GM12878 (cell line): ENCODE results near the gene ANO8. TPM values are rescaled to one million over a fixed set of nuclear protein-coding genes. Genes with fewer than 3 reads are reported as not detected.

Experiments used
- ATAC-seq: fragments of 200-7000 bp; cut with Tn5 transposase; 3 replicates; pipeline ENCODE4 v1.9.1; 2020; ENCODE audit warnings: mild to moderate bottlenecking, moderate library complexity
- BruUV-seq: library from RNA; stranded (reverse); fragments of 400-500 nt; replicated peaks from 2 replicates; lab custom pipeline; 2021; lab: Mats Ljungman, UMichigan
- CTCF ChIA-PET: fragments of 300-600 bp; sonication (Branson Sonifier 250); formaldehyde crosslinking; extraction: SDS; loops from one replicate; lab custom pipeline; 2021; ENCODE audit warnings: inconsistent platforms; lab: Yijun Ruan, JAX
- POLR2A ChIA-PET: fragments of 350-600 bp; formaldehyde crosslinking; extraction: SDS; loops from one replicate; lab custom pipeline; 2021; ENCODE audit warnings: inconsistent platforms; lab: Charles Lee
- RAD21 ChIA-PET: fragments of 300-600 bp; sonication (Branson Sonifier 250); formaldehyde crosslinking; loops from one replicate; lab custom pipeline; 2023; ENCODE audit warnings: antibody characterized with exemption; ENCODE audit not compliant: unreplicated experiment; lab: Charles Lee
- SMC1A ChIA-PET: fragments of 300-600 bp; sonication (Branson Sonifier 250); formaldehyde crosslinking; loops from one replicate; lab custom pipeline; 2023; ENCODE audit not compliant: unreplicated experiment, uncharacterized antibody; lab: Charles Lee
- DNase-seq: peaks from one replicate; pipeline ENCODE4 v3.0.0-alpha.2; 2011; ENCODE audit warnings: low read depth, low spot score
- FAIRE-seq: peaks from 3 replicates; lab custom pipeline; 2011; peaks lifted over from hg19 to GRCh38; lab: Jason Lieb, UNC
- H2AFZ ChIP-seq: 2 replicates; pipeline ENCODE4 v1.6.0; 2011; ENCODE audit warnings: low read depth, low read length, control low read depth; ENCODE audit not compliant: control insufficient read depth
- H3K27ac ChIP-seq: 2 replicates; pipeline ENCODE4 v1.5.1; 2011; ENCODE audit warnings: control low read depth; ENCODE audit not compliant: control insufficient read depth, insufficient read depth
- H3K27me3 ChIP-seq, 2 experiments: replicated peaks in 1 of 2; 2 replicates each; pipeline versions ENCODE4 v1.6.0 to v1.6.1; 2011; ENCODE audit warnings: low read length in 1 of 2; ENCODE audit not compliant: control insufficient read depth in 2 of 2, insufficient read depth in 2 of 2
- H3K36me3 ChIP-seq, 2 experiments: 2 replicates each; pipeline ENCODE4 v1.5.1; 2011; ENCODE audit warnings: low read length in 1 of 2; ENCODE audit not compliant: control insufficient read depth in 2 of 2, insufficient read depth in 2 of 2
- H3K4me1 ChIP-seq: 2 replicates; pipeline ENCODE4 v1.6.1; 2011; ENCODE audit warnings: mild to moderate bottlenecking, low read length, moderate library complexity, mixed read lengths; ENCODE audit not compliant: control insufficient read depth, insufficient read depth
- H3K4me2 ChIP-seq: 2 replicates; pipeline ENCODE4 v1.6.0; 2011; ENCODE audit warnings: control low read depth; ENCODE audit not compliant: control insufficient read depth, insufficient read depth
- H3K4me3 ChIP-seq: fragments of 200-600 bp; sonication (generic); 2 replicates; pipeline ENCODE4 v1.5.1; 2016
- H3K79me2 ChIP-seq: 2 replicates; pipeline ENCODE4 v1.6.0; 2011; ENCODE audit warnings: low read length; ENCODE audit not compliant: control insufficient read depth, insufficient read depth
- H3K9ac ChIP-seq: 2 replicates; pipeline ENCODE4 v1.8.0; 2011; ENCODE audit warnings: low read length, control low read depth, mixed read lengths; ENCODE audit not compliant: control insufficient read depth, insufficient read depth
- H3K9me3 ChIP-seq: replicated peaks from 3 replicates; pipeline ENCODE4 v1.5.1; 2011; ENCODE audit warnings: mild to moderate bottlenecking, low read length; ENCODE audit not compliant: control insufficient read depth, insufficient read depth
- H4K20me1 ChIP-seq: 2 replicates; pipeline ENCODE4 v1.6.0; 2011; ENCODE audit not compliant: control insufficient read depth, insufficient read depth
- BMI1 ChIP-seq: fragments of 450-650 bp; IDR thresholded peaks from 2 replicates; pipeline ENCODE4 v1.6.1; 2016; ENCODE audit warnings: mild to moderate bottlenecking, moderate library complexity, borderline replicate concordance
- EGR1 ChIP-seq, 2 experiments: IDR thresholded peaks; 1 replicate in 1 of 2; 2 replicates in 1 of 2; pipeline ENCODE4 v1.6.1; 2011 to 2012; ENCODE audit warnings: low read depth in 2 of 2, low read length in 2 of 2, borderline replicate concordance in 1 of 2, mild to moderate bottlenecking in 1 of 2, moderate library complexity in 1 of 2
- ELK1 ChIP-seq: IDR thresholded peaks from 2 replicates; pipeline ENCODE4 v1.6.1; 2012; ENCODE audit warnings: low read depth, low read length, improper control_type of control experiment
- EZH2 ChIP-seq: IDR thresholded peaks from 2 replicates; pipeline ENCODE4 v1.6.1; 2012; ENCODE audit warnings: low read depth, mild to moderate bottlenecking, control low read depth, inconsistent platforms, low read length, borderline replicate concordance; ENCODE audit not compliant: control insufficient read depth
- FOXK2 ChIP-seq: fragments of 450-650 bp; IDR thresholded peaks from 2 replicates; pipeline ENCODE4 v1.6.1; 2017; ENCODE audit warnings: mild to moderate bottlenecking, moderate library complexity
- HSF1 ChIP-seq: fragments of 150-350 bp; IDR thresholded peaks from 2 replicates; pipeline ENCODE4 v1.6.1; 2014; ENCODE audit warnings: mild to moderate bottlenecking, low read depth, low read length
- NFIC ChIP-seq: IDR thresholded peaks from 2 replicates; pipeline ENCODE4 v1.6.1; 2012; ENCODE audit warnings: low read depth, mild to moderate bottlenecking, inconsistent platforms, low read length, moderate library complexity
- NFXL1 ChIP-seq: fragments of 450-650 bp; IDR thresholded peaks from 2 replicates; pipeline ENCODE4 v1.6.1; 2017; ENCODE audit warnings: antibody characterized with exemption, mild to moderate bottlenecking, borderline replicate concordance
- SREBF2 ChIP-seq: IDR thresholded peaks from 2 replicates; pipeline ENCODE4 v1.6.1; 2012; ENCODE audit warnings: mild to moderate bottlenecking, low read length
- TCF7 ChIP-seq: IDR thresholded peaks from 2 replicates; pipeline ENCODE4 v1.6.1; 2014; ENCODE audit warnings: antibody characterized with exemption, borderline replicate concordance
- ZNF217 ChIP-seq: fragments of 450-650 bp; IDR thresholded peaks from 2 replicates; pipeline ENCODE4 v1.6.1; 2017; ENCODE audit warnings: antibody characterized with exemption, mild to moderate bottlenecking
- WGBS: methylation state at CpG from one replicate; pipeline ENCODE4 v1.1.6; 2016; ENCODE audit warnings: low lambda C conversion rate; ENCODE audit not compliant: insufficient replicate concordance, insufficient coverage; ENCODE audit errors: missing lambda C conversion rate; 5-methylcytosine and 5-hydroxymethylcytosine counted together
- in situ Hi-C: fragments of 300-500 bp; cut with MboI; formaldehyde crosslinking; loops from 9 replicates; pipeline ENCODE4 v1.14.3; 2018; ENCODE audit warnings: mixed read lengths
- intact Hi-C: fragments of 100-400 bp; cut with micrococcal nuclease; formaldehyde crosslinking; loops from one replicate; pipeline ENCODE4 v1.14.2; 2022; ENCODE audit not compliant: unreplicated experiment
- polyA plus RNA-seq, 11 experiments: library from polyadenylated mRNA; depleted of rRNA in 4 of 11; unstranded in 6 of 11; stranded (reverse) in 5 of 11; fragments of >200 nt; fragmentation: Nextera tagmentation in 4 of 11; fragmentation: Illumina TruSeq in 1 of 11; extraction: Ambion mirVana in 4 of 11; extraction: Trizol in 1 of 11; gene quantifications; 1 replicate in 1 of 11; 2 replicates in 10 of 11; pipeline versions ENCODE4 v1.2.1 to v1.2.3, GENCODE V29; 2011 to 2016; ENCODE audit warnings: inconsistent platforms in 2 of 11, missing spikeins in 2 of 11, low read depth in 1 of 11
- total RNA-seq, 4 experiments: library from RNA; depleted of rRNA in 3 of 4; stranded (reverse); fragments of >200 nt in 3 of 4; fragmentation: Illumina TruSeq in 1 of 4; extraction: Trizol in 1 of 4; gene quantifications; 2 replicates each; pipeline versions ENCODE4 v1.2.1 to v1.2.3, GENCODE V29; 2013 to 2021
- TF ChIP-seq, protein P1 (sequence below): IDR thresholded peaks from 2 replicates; pipeline ENCODE4 v1.6.1; 2012; ENCODE audit warnings: low read depth, low read length, improper control_type of control experiment

The ANO8 gene
- total and polyA plus RNA-seq, 10 of the 15 experiments (the other 5 are each of a cell fraction or from before 2014, with no cell fraction given), result 0.04 to 6.7 (median 1.1) TPM

- Histone ChIP-seq H3K4me3 (no peak overlapping the region), H3K9ac (no peak overlapping the region), H3K36me3 (peaks cover 5 to 12% of the 10 kb centered on the region in 2 experiments; a peak in 3 of 4 replicates), H3K27ac (no peak overlapping the region), H4K20me1 (no peaks in the 10 kb centered on the region), H3K4me1 (no peaks in the 10 kb centered on the region), H3K79me2 (no peaks in the 10 kb centered on the region), H3K4me2 (peak overlapping the region; percentile 48; the same call in 1 of the 2 replicates), H2AFZ (no peak overlapping the region), H3K9me3 (no peaks in the 10 kb centered on the region), H3K27me3 (no peaks in the 10 kb centered on the region)
- TF ChIP-seq NFXL1, result no peak
- TF ChIP-seq EZH2, result no peak
- TF ChIP-seq EGR1 (IDR thresholded peaks at IDR 0.05; ENCODE audit: borderline replicate concordance in 1 of 2, low read depth in 2 of 2, low read length in 2 of 2), result peak in 1 of 2 experiments; percentile 32; a peak in 1 of 3 replicates
- ChIA-PET CTCF (interaction anchor here (0.6 to 0.9 kb wide), 2 partner anchors 18 to 473 kb away, joined by 3 to 4 read pairs; partner anchors contain the start of gene MRPL34), POLR2A (interaction anchor here (1.8 kb wide), 1 partner anchor 18 kb away, joined by 8 read pairs; the partner anchor contains the start of gene MRPL34), SMC1A (no interaction called here), RAD21 (no interaction called here)
- peak; percentile 11; the same call in 2 of the 3 replicates for ATAC-seq
- in situ Hi-C loops, result no loop called here
- FAIRE-seq, result no peak
- DNase-seq, result no peak
- intact Hi-C loops, result no loop called here
- 21% methylated on average over 25 of the region's 56 CpGs for WGBS
- BruUV-seq, result no TSS peak
Measured at GRCh38 chr19:17323300-17323963, 11.2 kb downstream of the ANO8 start.

DNA sequence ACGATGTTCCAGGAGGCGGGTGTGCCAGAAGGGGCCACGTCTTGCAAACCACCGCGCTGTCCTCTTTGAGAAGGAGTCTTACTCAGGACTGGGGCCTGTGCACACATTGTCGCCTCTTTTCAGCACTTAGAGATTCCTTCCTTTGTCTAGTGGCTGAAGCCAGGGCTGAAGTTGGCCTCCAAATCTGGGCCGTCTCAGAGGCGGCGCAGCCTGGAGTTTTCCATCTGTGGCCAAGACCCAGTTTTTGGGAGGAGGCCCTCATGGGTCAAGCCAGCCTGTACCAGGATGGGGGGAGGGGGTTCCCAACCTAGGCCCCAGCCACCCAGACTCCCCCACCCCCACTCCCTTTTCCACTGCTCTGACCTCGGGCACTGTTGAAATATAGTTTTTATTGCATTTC lies 11.8 kb downstream of the ANO8 start:
- WGBS, result 87% methylated on average over 10 of the region's 10 CpGs
- H4K20me1 ChIP-seq, result no peaks in the 10 kb centered on the region
- ChIA-PET RAD21 (no interaction called here), CTCF (interaction anchor here (0.6 kb wide), 1 partner anchor 473 kb away, joined by 3 read pairs; no protein-coding TSS in a partner anchor), POLR2A (no interaction called here), SMC1A (no interaction called here)
- no peaks in the 10 kb centered on the region for H3K27me3 ChIP-seq
- H3K4me3 ChIP-seq, result no peak overlapping the region
- no peaks in the 10 kb centered on the region for H3K79me2 ChIP-seq
- DNase-seq (no peak), ATAC-seq (no peak), FAIRE-seq (no peak)
- H3K9ac ChIP-seq, result no peak overlapping the region
- H3K4me2 ChIP-seq, result no peak overlapping the region
- H2AFZ ChIP-seq, result no peak overlapping the region
- H3K27ac ChIP-seq, result no peak overlapping the region
- no TSS peak for BruUV-seq
- H3K4me1 ChIP-seq, result no peaks in the 10 kb centered on the region
- TF ChIP-seq SREBF2, result no peak
- TF ChIP-seq HSF1, result no peak
- no peak for TF ChIP-seq ZNF217
- TF ChIP-seq FOXK2, result no peak
- TF ChIP-seq BMI1, result no peak
- TF ChIP-seq EZH2, result no peak
- TF ChIP-seq, protein P1, sequence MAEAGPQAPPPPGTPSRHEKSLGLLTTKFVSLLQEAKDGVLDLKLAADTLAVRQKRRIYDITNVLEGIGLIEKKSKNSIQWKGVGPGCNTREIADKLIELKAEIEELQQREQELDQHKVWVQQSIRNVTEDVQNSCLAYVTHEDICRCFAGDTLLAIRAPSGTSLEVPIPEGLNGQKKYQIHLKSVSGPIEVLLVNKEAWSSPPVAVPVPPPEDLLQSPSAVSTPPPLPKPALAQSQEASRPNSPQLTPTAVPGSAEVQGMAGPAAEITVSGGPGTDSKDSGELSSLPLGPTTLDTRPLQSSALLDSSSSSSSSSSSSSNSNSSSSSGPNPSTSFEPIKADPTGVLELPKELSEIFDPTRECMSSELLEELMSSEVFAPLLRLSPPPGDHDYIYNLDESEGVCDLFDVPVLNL, result no peak
- TF ChIP-seq ELK1, result no peak
- TF ChIP-seq NFIC, result no peak
- no peak for TF ChIP-seq TCF7
- in situ Hi-C loops (no loop called here), intact Hi-C loops (no loop called here)
- H3K36me3 ChIP-seq, result peaks cover 5 to 12% of the 10 kb centered on the region in 2 experiments; a peak in 3 of 4 replicates
- H3K9me3 ChIP-seq, result no peaks in the 10 kb centered on the region
